Raji (cell line): ENCODE data around the gene RNLS.

Experiments
- POLR2A ChIP-seq: IDR thresholded peaks from 2 replicates; pipeline ENCODE4 v1.6.1; 2011; ENCODE audit warnings: low read depth, low read length, control low read depth; ENCODE audit not compliant: insufficient read depth

Gene RNLS

GRCh38 chr10:88442716-88443115 lies 140.4 kb downstream of the RNLS start:
- no peak for TF ChIP-seq POLR2A

GRCh38 chr10:88440541-88440940 lies 142.6 kb downstream of the RNLS start:
- no peak for TF ChIP-seq POLR2A

- TF ChIP-seq POLR2A = no peak
Measured at GRCh38 chr10:88439932-88440331, 143.2 kb downstream of the RNLS start.

GRCh38 chr10:88437411-88437810 lies 145.7 kb downstream of the RNLS start:
- TF ChIP-seq POLR2A = no peak

GRCh38 chr10:88433565-88434186 lies 149.4 kb downstream of the RNLS start:
- no peak for TF ChIP-seq POLR2A

- TF ChIP-seq POLR2A = no peak
Measured at GRCh38 chr10:88431103-88431502, 152.0 kb downstream of the RNLS start.

GRCh38 chr10:88428976-88429375 lies 154.1 kb downstream of the RNLS start:
- no peak for TF ChIP-seq POLR2A

GRCh38 chr10:88428442-88428841 lies 154.7 kb downstream of the RNLS start:
- no peak for TF ChIP-seq POLR2A

GRCh38 chr10:88427024-88427423 lies 156.1 kb downstream of the RNLS start:
- no peak for TF ChIP-seq POLR2A

- no peak for TF ChIP-seq POLR2A
Measured at GRCh38 chr10:88424881-88425280, 158.2 kb downstream of the RNLS start.

GRCh38 chr10:88423732-88424131 lies 159.4 kb downstream of the RNLS start:
- TF ChIP-seq POLR2A = no peak

- no peak for TF ChIP-seq POLR2A
Measured at GRCh38 chr10:88421590-88421989, 161.5 kb downstream of the RNLS start.

GRCh38 chr10:88418871-88419270 lies 164.2 kb downstream of the RNLS start:
- no peak for TF ChIP-seq POLR2A

GRCh38 chr10:88417387-88418030 lies 165.6 kb downstream of the RNLS start:
- TF ChIP-seq POLR2A = no peak

- TF ChIP-seq POLR2A = no peak
Measured at GRCh38 chr10:88416801-88417200, 166.3 kb downstream of the RNLS start.

GRCh38 chr10:88415533-88416130 lies 167.5 kb downstream of the RNLS start:
- TF ChIP-seq POLR2A = no peak
